OCI-LY7 (cell line): ENCODE measurements around the gene KTN1.

Experiments
- CTCF ChIP-seq: fragments of 200-600 bp; sonication (generic); conservative IDR thresholded peaks from 2 replicates; pipeline ENCODE4 v1.5.1; 2014; ENCODE audit warnings: mild to moderate bottlenecking, antibody characterized with exemption, low read length, moderate library complexity, mixed read lengths
- EZH2phosphoT487 ChIP-seq: fragments of 200-600 bp; sonication (generic); IDR thresholded peaks from 2 replicates; pipeline ENCODE4 v1.6.1; 2018; ENCODE audit warnings: low read depth, borderline replicate concordance, mild to moderate bottlenecking, mixed run types, antibody characterized with exemption, low read length, moderate library complexity, mixed read lengths

GRCh38 chr14:55530464-55530863 is 49.5 kb upstream of the KTN1 start:
- TF ChIP-seq CTCF (no peak), EZH2phosphoT487 (no peak)
